GM18519 (cell line): ENCODE measurements around the gene KCNN3.

ENCODE experiments used
- ATAC-seq: cut with Tn5 transposase; IDR thresholded peaks from one replicate; pipeline ENCODE4 v1.9.1; 2021; ENCODE audit warnings: mild to moderate bottlenecking, moderate library complexity; ENCODE audit not compliant: unreplicated experiment, low FRiP score

KCNN3 gene

GRCh38 chr1:154801234-154802011 lies 68.7 kb downstream of the KCNN3 start:
- no peak for ATAC-seq

- ATAC-seq, result no peak
Measured at GRCh38 chr1:154799188-154799587, 70.9 kb downstream of the KCNN3 start.

GRCh38 chr1:154798645-154799044 lies 71.4 kb downstream of the KCNN3 start:
- no peak for ATAC-seq

GRCh38 chr1:154797175-154797574 lies 72.9 kb downstream of the KCNN3 start:
- no peak for ATAC-seq

- ATAC-seq, result no peak
Measured at GRCh38 chr1:154796303-154796892, 73.7 kb downstream of the KCNN3 start.

GRCh38 chr1:154794608-154795007 lies 75.5 kb downstream of the KCNN3 start:
- no peak for ATAC-seq

- no peak for ATAC-seq
Measured at GRCh38 chr1:154793685-154794084, 76.4 kb downstream of the KCNN3 start.

GRCh38 chr1:154792899-154793298 lies 77.2 kb downstream of the KCNN3 start:
- ATAC-seq, result no peak

GRCh38 chr1:154791292-154792166 lies 78.6 kb downstream of the KCNN3 start:
- ATAC-seq, result peak; percentile 63

- ATAC-seq, result no peak
Measured at GRCh38 chr1:154788886-154789285, 81.2 kb downstream of the KCNN3 start.

GRCh38 chr1:154788110-154788870 lies 81.8 kb downstream of the KCNN3 start:
- no peak for ATAC-seq

GRCh38 chr1:154786804-154787570 lies 83.1 kb downstream of the KCNN3 start:
- ATAC-seq, result no peak

GRCh38 chr1:154784924-154785531 lies 85.1 kb downstream of the KCNN3 start:
- no peak for ATAC-seq

- no peak for ATAC-seq
Measured at GRCh38 chr1:154784416-154784815, 85.7 kb downstream of the KCNN3 start.

GRCh38 chr1:154783976-154784375 lies 86.1 kb downstream of the KCNN3 start:
- ATAC-seq, result no peak

GRCh38 chr1:154780541-154780940 lies 89.5 kb downstream of the KCNN3 start:
- ATAC-seq, result no peak

- ATAC-seq, result no peak
Measured at GRCh38 chr1:154779551-154780189, 90.4 kb downstream of the KCNN3 start.

- no peak for ATAC-seq
Measured at GRCh38 chr1:154778944-154779343, 91.1 kb downstream of the KCNN3 start.

- no peak for ATAC-seq
Measured at GRCh38 chr1:154778275-154778674, 91.8 kb downstream of the KCNN3 start.
